GM21576 (cell line): ENCODE measurements around the gene ZMYM5.
"Not testable (repeated sequence)": the region's sequence is repeated elsewhere in the genome, so short reads cannot be mapped to it uniquely, and the experiment has no call there.

Experiments used
- ATAC-seq: cut with Tn5 transposase; IDR thresholded peaks from one replicate; pipeline ENCODE4 v1.9.1; 2021; ENCODE audit warnings: mild to moderate bottlenecking, moderate library complexity; ENCODE audit not compliant: unreplicated experiment

The ZMYM5 gene

GRCh38 chr13:19863323-19864023 is at the start of gene ZMYM5:
Gene ZMYM5 (minus strand): TSS chr13:19863649. CDS start chr13:19852180, 11,469 bp downstream.
- peak; percentile 87 for ATAC-seq

DNA sequence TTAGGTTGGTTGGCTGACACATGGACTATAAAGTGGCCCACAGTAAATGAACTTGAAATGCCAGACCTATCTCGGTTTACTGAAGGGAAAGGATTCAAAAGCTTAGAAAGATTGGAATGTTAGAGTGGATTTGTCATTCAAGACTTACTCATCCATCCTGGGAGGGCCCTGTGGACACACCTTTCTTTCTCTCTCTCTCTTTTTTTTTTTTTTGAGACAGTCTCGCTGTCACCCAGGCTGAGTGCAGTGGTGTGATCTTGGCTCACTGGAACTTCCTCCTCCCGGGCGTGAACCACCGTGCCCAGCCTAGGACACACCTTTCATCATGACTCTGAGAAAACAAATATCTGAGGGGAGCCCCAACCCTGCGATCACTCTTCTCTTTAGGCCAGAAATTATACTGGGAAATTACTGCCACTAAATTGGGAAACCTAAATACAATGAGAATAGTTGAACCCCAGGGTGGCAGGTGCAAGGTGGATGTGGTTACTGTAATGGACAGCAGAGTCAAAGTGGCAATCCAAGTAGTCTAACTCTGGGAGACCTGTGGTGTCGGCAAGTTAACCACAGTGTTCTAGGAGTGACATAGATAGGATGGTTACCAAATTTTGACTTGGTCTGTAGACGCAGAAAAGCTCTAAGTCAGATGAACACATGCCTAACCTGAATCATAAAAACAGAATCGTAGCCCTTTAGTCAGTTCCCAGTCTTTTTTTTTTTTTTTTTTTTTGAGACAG is 47.1 kb upstream of the ZMYM5 start:
- no peak for ATAC-seq

DNA sequence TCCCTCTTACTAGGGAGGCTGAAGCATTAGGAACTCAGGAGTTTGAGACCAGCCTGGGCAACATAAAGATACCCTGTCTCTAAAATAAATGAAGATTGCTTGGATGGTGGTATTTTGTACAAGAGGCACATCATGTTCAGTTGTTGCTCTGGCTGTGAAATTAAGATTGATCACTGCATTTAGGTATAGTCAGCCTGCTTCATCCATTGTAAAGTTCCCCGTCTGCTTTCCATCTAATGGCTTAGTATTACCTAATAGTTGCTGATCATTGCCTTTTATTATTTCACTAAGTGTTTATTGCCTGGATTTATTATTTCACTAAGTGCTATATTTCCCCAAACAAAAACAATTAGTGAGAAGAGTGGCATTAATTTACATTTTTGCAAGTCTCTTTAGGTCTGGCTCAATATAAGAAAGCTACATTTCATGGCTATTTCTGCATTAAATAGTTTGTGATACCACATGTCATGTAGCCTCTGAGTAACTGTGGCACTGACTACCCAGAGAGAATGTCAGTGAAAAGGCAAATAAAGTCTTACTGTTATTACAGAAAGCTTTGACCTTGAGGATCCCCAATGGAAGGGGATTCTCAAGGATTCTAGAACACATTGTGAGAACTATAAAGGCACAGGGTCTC is 45.0 kb upstream of the ZMYM5 start:
- no peak for ATAC-seq

GRCh38 chr13:19905487-19906195 is 42.2 kb upstream of the ZMYM5 start:
- not testable (repeated sequence) for ATAC-seq

DNA sequence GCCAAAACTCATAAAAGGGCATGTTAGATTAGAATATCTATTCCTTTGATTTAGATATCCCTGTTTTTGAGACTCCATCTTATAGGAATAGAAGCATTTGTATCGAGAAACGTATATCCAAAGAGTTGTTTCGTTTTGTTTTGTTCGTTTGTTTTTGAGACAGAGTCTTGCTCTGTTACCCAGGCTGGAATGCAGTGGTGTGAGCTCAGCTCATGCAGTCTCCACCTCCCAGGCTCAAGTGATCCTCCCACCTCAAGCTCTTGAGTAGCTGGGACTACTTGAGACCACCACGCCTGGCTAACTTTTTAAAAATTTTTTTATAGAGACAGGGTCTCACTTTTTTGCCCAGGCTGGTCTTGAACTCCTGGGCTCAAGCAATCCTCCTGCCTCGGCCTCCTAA is 26.6 kb upstream of the ZMYM5 start:
- no peak for ATAC-seq

DNA sequence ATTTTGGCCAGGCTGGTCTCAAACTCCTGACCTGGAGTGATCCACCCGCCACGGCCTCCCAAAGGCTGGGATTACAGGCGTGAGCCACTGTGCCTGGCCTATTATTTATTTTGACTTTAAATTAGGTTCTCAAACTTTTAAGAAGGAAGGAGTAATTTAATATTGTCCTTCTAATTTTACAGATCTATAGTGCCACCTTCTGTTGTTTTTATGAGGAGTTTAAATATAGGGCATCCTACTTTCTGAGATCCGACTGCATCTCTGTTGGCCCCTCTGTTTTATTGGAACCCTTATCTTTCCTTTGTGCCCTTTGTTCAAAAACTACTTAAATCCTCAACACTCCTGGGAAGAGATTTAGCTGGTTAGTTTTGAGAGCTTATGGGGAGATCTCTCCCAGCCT is 25.4 kb upstream of the ZMYM5 start:
- no peak for ATAC-seq

DNA sequence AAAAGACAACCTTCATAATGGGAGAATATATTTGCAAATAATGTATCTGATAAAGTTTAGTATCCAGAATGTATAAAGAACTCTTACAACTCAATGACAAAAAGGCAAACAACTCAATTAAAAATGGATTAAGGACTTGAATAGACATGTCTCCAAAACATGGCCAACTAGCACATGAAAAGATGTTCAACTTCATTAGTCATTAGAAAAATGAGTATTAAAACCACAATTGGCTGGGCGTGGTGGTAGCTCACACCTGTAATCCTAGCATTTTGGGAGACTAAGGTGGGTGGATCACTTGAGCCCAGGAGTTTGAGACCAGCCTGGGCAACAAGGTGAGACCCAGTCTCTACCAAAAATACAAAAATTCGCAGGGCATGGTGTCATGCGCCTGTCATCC is 18.8 kb upstream of the ZMYM5 start:
- no peak for ATAC-seq

DNA sequence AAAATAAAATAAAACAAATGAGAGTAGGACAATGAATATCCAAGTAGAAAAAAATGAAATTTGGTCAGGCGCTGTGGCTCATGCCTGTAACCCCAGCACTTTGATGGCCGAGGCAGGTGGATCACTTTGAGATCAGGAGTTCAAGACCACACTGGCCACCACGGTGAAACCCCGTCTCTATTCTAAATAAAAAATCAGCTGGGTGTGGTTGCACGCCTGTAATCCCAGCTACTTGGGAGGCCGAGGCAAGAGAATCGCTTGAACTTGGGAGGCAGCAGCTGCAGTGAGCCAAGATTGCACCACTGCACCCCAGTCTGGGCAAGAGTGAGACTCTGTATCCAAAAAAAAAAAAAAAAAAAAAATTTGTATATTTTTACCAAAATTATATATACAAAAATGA is 18.2 kb upstream of the ZMYM5 start:
- no peak for ATAC-seq

GRCh38 chr13:19864746-19865309 is 1.4 kb upstream of the ZMYM5 start:
- ATAC-seq: no peak

- peak; percentile 24 for ATAC-seq
Observed at GRCh38 chr13:19864024-19864745, 736 bp upstream of the ZMYM5 start.

- no peak for ATAC-seq
Observed at GRCh38 chr13:19862481-19863313, 752 bp downstream of the ZMYM5 start.

DNA sequence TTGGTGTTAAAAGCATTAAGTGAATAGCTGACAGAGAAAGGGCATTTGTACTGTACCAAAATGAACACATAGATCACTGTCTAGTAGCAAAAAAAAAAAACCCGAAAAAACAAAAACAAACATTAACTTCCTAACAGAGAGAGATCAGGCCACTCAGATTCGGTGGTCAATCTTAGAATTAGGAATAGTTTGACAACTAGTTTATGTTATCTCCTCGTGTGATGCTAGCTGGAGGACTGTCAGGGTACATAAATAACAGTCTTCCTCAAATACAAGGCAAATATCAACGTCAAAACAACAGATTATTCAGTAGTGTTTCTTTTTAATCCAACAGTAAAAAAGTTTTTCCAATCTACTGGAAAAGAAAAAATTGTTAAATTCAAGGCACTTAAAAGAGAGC is 1.7 kb downstream of the ZMYM5 start:
- no peak for ATAC-seq

- ATAC-seq: no peak
Observed at GRCh38 chr13:19860884-19861655, 2.4 kb downstream of the ZMYM5 start.

DNA sequence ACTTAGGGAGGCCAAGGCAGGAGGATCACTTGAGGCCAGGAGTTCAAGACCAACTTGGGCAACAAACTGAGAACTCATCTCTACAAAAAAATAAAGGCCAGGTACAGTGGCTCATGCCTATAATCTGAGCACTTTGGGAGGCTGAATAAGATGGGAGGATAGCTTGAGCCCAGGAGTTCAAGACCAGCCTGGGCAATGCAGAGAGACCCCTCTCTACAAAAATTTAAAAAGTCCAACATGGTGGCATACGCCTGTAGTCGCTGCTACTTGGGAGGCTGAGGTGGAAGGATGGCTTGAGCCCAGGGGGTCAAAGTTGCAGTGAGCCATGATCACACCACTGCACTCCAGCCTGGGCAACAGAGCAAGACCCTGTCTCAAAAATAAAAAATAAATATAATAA is 5.8 kb downstream of the ZMYM5 start:
- not testable (repeated sequence) for ATAC-seq

GRCh38 chr13:19852766-19853165 is 10.7 kb downstream of the ZMYM5 start:
- ATAC-seq: no peak

DNA sequence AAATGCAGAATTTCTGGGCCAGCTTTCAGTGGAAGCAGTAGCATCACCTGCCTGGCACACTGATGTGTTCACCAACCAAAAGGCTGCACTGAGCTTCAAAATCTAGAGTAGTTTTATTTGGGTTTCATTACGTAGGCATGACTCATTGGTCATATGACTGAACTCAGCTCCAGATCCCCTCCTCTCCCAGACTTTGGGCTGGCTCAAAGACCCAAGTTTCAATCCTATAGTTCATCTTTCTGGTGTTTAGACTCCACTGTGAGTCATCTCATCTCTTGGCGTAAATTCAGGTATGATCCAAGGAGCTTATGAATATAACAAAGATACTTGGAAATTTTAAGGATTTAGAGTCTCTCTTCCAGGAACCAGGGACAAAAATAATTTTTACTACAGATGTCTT is 17.7 kb downstream of the ZMYM5 start:
- ATAC-seq: no peak

GRCh38 chr13:19838865-19839275 is 24.6 kb downstream of the ZMYM5 start:
- no peak for ATAC-seq

DNA sequence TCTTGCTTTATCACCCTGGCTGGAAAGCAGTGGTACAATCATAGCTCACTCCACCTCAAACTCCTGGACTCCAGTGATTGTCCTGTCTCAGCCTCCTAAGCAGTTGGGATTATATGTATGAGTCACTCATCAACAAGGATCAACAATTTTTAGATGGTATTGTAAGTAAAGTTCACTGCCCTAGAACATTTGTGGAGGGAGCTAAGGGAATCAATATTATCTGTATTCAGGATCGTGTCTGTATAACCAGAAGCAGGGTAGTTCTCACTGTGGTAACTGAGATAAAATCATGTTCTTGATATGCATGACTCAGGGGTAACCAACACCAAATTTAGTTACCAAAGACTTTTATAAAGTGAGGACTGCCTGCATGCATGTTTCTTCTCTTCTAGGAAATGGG is 27.0 kb downstream of the ZMYM5 start:
- ATAC-seq: no peak

- no peak for ATAC-seq
Observed at GRCh38 chr13:19834704-19835103, 28.7 kb downstream of the ZMYM5 start.
